Tibial nerve (tissue), 4 donors: ENCODE data around the gene CDON. TPM values are rescaled to one million over a fixed set of nuclear protein-coding genes. Genes with fewer than 3 reads are reported as not detected.

Experiments used
- DNase-seq, 2 donors: peaks; one replicate each; pipeline ENCODE4 v3.0.0-alpha.2; 2019; ENCODE audit warnings: low spot score in 2 of 2
- H3K27ac ChIP-seq, 4 donors: fragments of 200-600 bp; sonication (generic) in 3 of 4; one replicate each; pipeline ENCODE4 v1.5.1; 2017 to 2019; ENCODE audit warnings: mild to moderate bottlenecking in 1 of 4
- H3K27me3 ChIP-seq, 2 donors: fragments of 200-600 bp; sonication (generic) in 1 of 2; one replicate each; pipeline versions ENCODE4 v1.5.1 to v1.6.0; 2017 to 2019
- H3K36me3 ChIP-seq, 3 donors: fragments of 200-600 bp; sonication (generic); one replicate each; pipeline ENCODE4 v1.5.1; 2018 to 2019
- H3K4me1 ChIP-seq, 4 donors: fragments of 200-600 bp; sonication (generic) in 3 of 4; one replicate each; pipeline ENCODE4 v1.5.1; 2017 to 2019
- H3K4me3 ChIP-seq, 4 donors: fragments of 200-600 bp; sonication (generic) in 3 of 4; one replicate each; pipeline ENCODE4 v1.5.1; 2017 to 2019; ENCODE audit warnings: mild to moderate bottlenecking in 1 of 4, moderate library complexity in 1 of 4
- H3K9me3 ChIP-seq, 4 donors: fragments of 200-600 bp; sonication (generic) in 3 of 4; one replicate each; pipeline ENCODE4 v1.5.1; 2017 to 2019
- CTCF ChIP-seq, 5 experiments: fragments of 200-600 bp in 3 of 5; fragments of 450-650 bp in 2 of 5; sonication (generic) in 3 of 5; IDR thresholded peaks; one replicate each; pipeline ENCODE4 v1.5.1; 2016 to 2019; ENCODE audit warnings: antibody characterized with exemption in 5 of 5, mild to moderate bottlenecking in 3 of 5, moderate library complexity in 2 of 5
- EP300 ChIP-seq, 2 donors: sonication (generic); formaldehyde crosslinking; IDR thresholded peaks; one replicate each; pipeline ENCODE4 v1.6.1; 2017; ENCODE audit warnings: antibody characterized with exemption in 2 of 2, mild to moderate bottlenecking in 1 of 2
- POLR2A ChIP-seq, 2 donors: fragments of 450-650 bp; IDR thresholded peaks; one replicate each; pipeline ENCODE4 v1.6.1; 2017; ENCODE audit warnings: antibody characterized with exemption in 2 of 2, mild to moderate bottlenecking in 2 of 2, moderate library complexity in 2 of 2
- WGBS, 2 donors: methylation state at CpG; one replicate each; pipeline ENCODE4 v1.1.5; 2018; 5-methylcytosine and 5-hydroxymethylcytosine counted together
- total RNA-seq, 4 donors: library from RNA; depleted of rRNA; stranded (reverse); fragments of >200 nt; gene quantifications; one replicate each; pipeline ENCODE4 v1.1.0, GENCODE V29; 2016

CDON gene
- 10 to 100 TPM; 14.4 to 25.9 (median 15.3) TPM for total RNA-seq

GRCh38 chr11:126062679-126063506 lies at the start of gene CDON:
Gene CDON (minus strand): TSS chr11:126062866. CDS start chr11:126023476, 39,390 bp downstream.
- 0% methylated on average over 8 to 51 of the region's 82 CpGs for WGBS, 2 donors
- H3K9me3 ChIP-seq = no peaks in the 10 kb centered on the region

GRCh38 chr11:126111458-126112116 lies 48.9 kb upstream of the CDON start:
- TF ChIP-seq EP300 (IDR thresholded peaks at IDR 0.05) (no peak), CTCF (IDR thresholded peaks at IDR 0.05) (no peak), POLR2A (IDR thresholded peaks at IDR 0.05) (no peak)
- H3K36me3 ChIP-seq = no peaks in the 10 kb centered on the region
- no peak for DNase-seq
- H3K4me3 ChIP-seq = no peak overlapping the region
- no peaks in the 10 kb centered on the region for H3K9me3 ChIP-seq
- 85 to 86% methylated on average over 8 of the region's 8 CpGs for WGBS, 2 donors
- no peaks in the 10 kb centered on the region for H3K27me3 ChIP-seq
- peaks cover 0 to 47% (median 33%) of the 10 kb centered on the region in 4 donors for H3K4me1 ChIP-seq
- H3K27ac ChIP-seq = peak overlapping the region in 1 of 4 donors; percentile 91

More at GRCh38 chr11:126062679-126063506, at the start of gene CDON:
- H3K27me3 ChIP-seq = no peaks in the 10 kb centered on the region
- H3K36me3 ChIP-seq = no peaks in the 10 kb centered on the region
- peak; percentile 84 to 91 for DNase-seq
- H3K4me1 ChIP-seq = peaks cover 0 to 46% (median 5%) of the 10 kb centered on the region in 4 donors
- peak within 1 kb of the TSS; percentile 65 to 91 (median 86) for H3K27ac ChIP-seq
- peak within 1 kb of the TSS; percentile 44 to 90 (median 78) for H3K4me3 ChIP-seq
- peak; percentile 9 to 44 for TF ChIP-seq POLR2A (IDR thresholded peaks at IDR 0.05)
- peak in 4 of 5 experiments; percentile 4 to 54 (median 42) for TF ChIP-seq CTCF (IDR thresholded peaks at IDR 0.05)
- peak; percentile 75 to 94 for TF ChIP-seq EP300 (IDR thresholded peaks at IDR 0.05)

- Histone ChIP-seq H3K9me3 (no peaks in the 10 kb centered on the region), H3K4me3 (no peak overlapping the region), H3K4me1 (peaks cover 0 to 33% (median 20%) of the 10 kb centered on the region in 4 donors), H3K36me3 (no peaks in the 10 kb centered on the region), H3K27ac (peak overlapping the region in 2 of 4 donors; percentile 11 to 28), H3K27me3 (no peaks in the 10 kb centered on the region)
- WGBS, 2 donors = 59 to 66% methylated on average over 10 of the region's 10 CpGs
- no peak for TF ChIP-seq POLR2A (IDR thresholded peaks at IDR 0.05)
- no peak for TF ChIP-seq CTCF (IDR thresholded peaks at IDR 0.05)
- TF ChIP-seq EP300 (IDR thresholded peaks at IDR 0.05) = no peak
- DNase-seq = no peak
These were observed 47.5 kb upstream of the CDON start for GRCh38 chr11:126109941-126110731.

- H3K27me3 ChIP-seq = no peaks in the 10 kb centered on the region
- no peak for DNase-seq
- H3K27ac ChIP-seq = no peak overlapping the region
- no peaks in the 10 kb centered on the region for H3K36me3 ChIP-seq
- H3K4me3 ChIP-seq = no peak overlapping the region
- peaks cover 0 to 13% (median 0%) of the 10 kb centered on the region in 4 donors for H3K4me1 ChIP-seq
- TF ChIP-seq POLR2A (IDR thresholded peaks at IDR 0.05) = no peak
- no peak for TF ChIP-seq EP300 (IDR thresholded peaks at IDR 0.05)
- no peak for TF ChIP-seq CTCF (IDR thresholded peaks at IDR 0.05)
- H3K9me3 ChIP-seq = no peaks in the 10 kb centered on the region
- 68 to 73% methylated on average over 17 of the region's 17 CpGs for WGBS, 2 donors
These were observed 44.1 kb upstream of the CDON start for GRCh38 chr11:126106594-126107328.
